Hindlimb muscle (tissue), 1 donor: ENCODE data around the gene PCDHGA6. TPM values are rescaled to one million over a fixed set of nuclear protein-coding genes. Genes with fewer than 3 reads are reported as not detected.

Experiments
- DNase-seq: peaks from one replicate; pipeline ENCODE4 v3.0.0-alpha.2; 2013
- polyA plus RNA-seq: library from polyadenylated mRNA; unstranded; fragments of 120-200 nt; gene quantifications from one replicate; pipeline ENCODE4 v1.2.1, GENCODE V29; 2013; ENCODE audit not compliant: insufficient read length

Gene PCDHGA6
- polyA plus RNA-seq, 1 donor, result 4.4 TPM

DNA sequence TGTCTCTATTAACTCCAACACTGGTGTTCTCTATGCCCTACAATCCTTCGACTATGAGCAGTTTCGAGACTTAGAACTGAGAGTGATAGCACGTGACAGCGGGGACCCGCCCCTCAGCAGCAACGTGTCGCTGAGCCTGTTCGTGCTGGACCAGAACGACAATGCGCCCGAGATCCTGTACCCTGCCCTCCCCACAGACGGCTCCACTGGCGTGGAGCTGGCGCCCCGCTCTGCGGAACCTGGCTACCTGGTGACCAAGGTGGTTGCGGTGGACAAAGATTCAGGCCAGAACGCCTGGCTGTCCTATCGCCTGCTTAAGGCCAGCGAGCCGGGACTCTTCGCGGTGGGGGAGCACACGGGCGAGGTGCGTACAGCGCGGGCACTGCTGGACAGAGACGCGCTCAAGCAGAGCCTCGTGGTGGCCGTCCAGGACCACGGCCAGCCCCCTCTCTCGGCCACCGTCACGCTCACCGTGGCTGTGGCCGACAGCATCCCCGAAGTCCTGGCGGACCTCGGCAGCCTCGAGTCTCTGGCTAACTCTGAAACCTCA lies 49.1 kb downstream of the PCDHGA6 start:
- DNase-seq, result no peak

DNA sequence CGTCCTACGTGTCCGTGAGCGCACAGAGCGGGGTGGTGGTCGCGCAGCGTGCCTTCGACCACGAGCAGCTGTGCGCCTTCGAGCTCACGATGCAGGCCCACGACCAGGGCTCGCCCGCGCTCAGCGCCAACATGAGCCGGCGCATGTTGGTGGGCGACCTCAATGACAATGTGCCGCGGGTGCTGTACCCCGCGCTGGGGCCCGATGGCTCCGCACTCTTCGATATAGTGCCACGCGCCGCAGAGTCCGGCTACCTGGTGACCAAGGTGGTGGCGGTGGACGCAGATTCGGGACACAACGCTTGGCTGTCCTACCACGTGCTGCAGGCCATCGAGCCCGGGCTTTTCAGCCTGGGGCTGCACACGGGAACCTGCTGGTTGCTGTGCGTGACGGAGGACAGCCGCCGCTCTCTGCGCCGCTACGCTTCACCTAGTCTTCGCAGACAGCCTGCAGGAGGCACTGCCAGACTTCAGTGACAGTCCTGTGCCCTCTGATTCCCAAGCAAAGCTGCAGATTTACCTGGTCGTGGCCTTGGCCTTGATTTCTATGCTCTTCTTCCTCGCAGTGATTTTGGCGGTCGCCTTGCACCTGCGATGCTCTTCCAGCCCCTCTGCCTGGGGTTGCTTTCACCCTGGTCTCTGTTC lies 54.2 kb downstream of the PCDHGA6 start:
- DNase-seq, result no peak

Other genes starting within 250 kb of the PCDHGA6 start
- gene PCDHB5, start 238.7 kb upstream of the PCDHGA6 start, polyA plus RNA-seq, result 3.2 TPM
- 2.4 TPM for gene PCDHB6, start 223.8 kb upstream of the PCDHGA6 start, polyA plus RNA-seq
- gene PCDHB7, start 201.2 kb upstream of the PCDHGA6 start, polyA plus RNA-seq, result 3.2 TPM
- 2.1 TPM for gene PCDHB8, start 196.1 kb upstream of the PCDHGA6 start, polyA plus RNA-seq
- 3.9 TPM for gene PCDHB16, start 191.5 kb upstream of the PCDHGA6 start, polyA plus RNA-seq
- 3.2 TPM for gene PCDHB9, start 186.7 kb upstream of the PCDHGA6 start, polyA plus RNA-seq
- gene PCDHB10, start 181.5 kb upstream of the PCDHGA6 start, polyA plus RNA-seq, result 5.3 TPM
- gene PCDHB11, start 174.3 kb upstream of the PCDHGA6 start, polyA plus RNA-seq, result 4.4 TPM
- 4.7 TPM for gene PCDHB12, start 165.2 kb upstream of the PCDHGA6 start, polyA plus RNA-seq
- gene PCDHB13, start 160.0 kb upstream of the PCDHGA6 start, polyA plus RNA-seq, result 2.8 TPM
- 7.5 TPM for gene PCDHB14, start 150.5 kb upstream of the PCDHGA6 start, polyA plus RNA-seq
- 9.4 TPM for gene PCDHB15, start 128.5 kb upstream of the PCDHGA6 start, polyA plus RNA-seq
- not detected for gene SLC25A2, start 69.8 kb upstream of the PCDHGA6 start, polyA plus RNA-seq
- gene TAF7, start 53.1 kb upstream of the PCDHGA6 start, polyA plus RNA-seq, result 76.5 TPM
- 0.77 TPM for gene PCDHGA1, start 43.4 kb upstream of the PCDHGA6 start, polyA plus RNA-seq
- 2.1 TPM for gene PCDHGA2, start 35.1 kb upstream of the PCDHGA6 start, polyA plus RNA-seq
- gene PCDHGA3, start 30.1 kb upstream of the PCDHGA6 start, polyA plus RNA-seq, result 1.0 TPM
- 0.45 TPM for gene PCDHGB1, start 23.8 kb upstream of the PCDHGA6 start, polyA plus RNA-seq
- 1.6 TPM for gene PCDHGA4, start 18.9 kb upstream of the PCDHGA6 start, polyA plus RNA-seq
- gene PCDHGB2, start 13.9 kb upstream of the PCDHGA6 start, polyA plus RNA-seq, result 2.8 TPM
- gene PCDHGA5, start 9.7 kb upstream of the PCDHGA6 start, polyA plus RNA-seq, result 2.6 TPM
- 1.8 TPM for gene PCDHGB3, start 3.6 kb upstream of the PCDHGA6 start, polyA plus RNA-seq
- 1.6 TPM for gene PCDHGA7, start 8.9 kb downstream of the PCDHGA6 start, polyA plus RNA-seq
- gene PCDHGB4, start 13.8 kb downstream of the PCDHGA6 start, polyA plus RNA-seq, result 2.6 TPM
- gene PCDHGA8, start 18.7 kb downstream of the PCDHGA6 start, polyA plus RNA-seq, result 0.80 TPM
- 4.1 TPM for gene PCDHGB5, start 24.1 kb downstream of the PCDHGA6 start, polyA plus RNA-seq
- gene PCDHGA9, start 28.9 kb downstream of the PCDHGA6 start, polyA plus RNA-seq, result 4.4 TPM
- 4.0 TPM for gene PCDHGB6, start 34.1 kb downstream of the PCDHGA6 start, polyA plus RNA-seq
- 1.6 TPM for gene PCDHGA10, start 39.1 kb downstream of the PCDHGA6 start, polyA plus RNA-seq
- gene PCDHGB7, start 43.8 kb downstream of the PCDHGA6 start, polyA plus RNA-seq, result 9.9 TPM
- gene PCDHGA11, start 47.2 kb downstream of the PCDHGA6 start, polyA plus RNA-seq, result 3.0 TPM
- gene PCDHGA12, start 56.6 kb downstream of the PCDHGA6 start, polyA plus RNA-seq, result 2.4 TPM
- 119 TPM for gene PCDHGC3, start 102.1 kb downstream of the PCDHGA6 start, polyA plus RNA-seq
- gene PCDHGC4, start 111.1 kb downstream of the PCDHGA6 start, polyA plus RNA-seq, result 1.7 TPM
- gene PCDHGC5, start 115.2 kb downstream of the PCDHGA6 start, polyA plus RNA-seq, result 1.1 TPM
- gene DIAPH1, start 245.1 kb downstream of the PCDHGA6 start, polyA plus RNA-seq, result 22.7 TPM